ENCODE data around the gene TRIM72.

DNA sequence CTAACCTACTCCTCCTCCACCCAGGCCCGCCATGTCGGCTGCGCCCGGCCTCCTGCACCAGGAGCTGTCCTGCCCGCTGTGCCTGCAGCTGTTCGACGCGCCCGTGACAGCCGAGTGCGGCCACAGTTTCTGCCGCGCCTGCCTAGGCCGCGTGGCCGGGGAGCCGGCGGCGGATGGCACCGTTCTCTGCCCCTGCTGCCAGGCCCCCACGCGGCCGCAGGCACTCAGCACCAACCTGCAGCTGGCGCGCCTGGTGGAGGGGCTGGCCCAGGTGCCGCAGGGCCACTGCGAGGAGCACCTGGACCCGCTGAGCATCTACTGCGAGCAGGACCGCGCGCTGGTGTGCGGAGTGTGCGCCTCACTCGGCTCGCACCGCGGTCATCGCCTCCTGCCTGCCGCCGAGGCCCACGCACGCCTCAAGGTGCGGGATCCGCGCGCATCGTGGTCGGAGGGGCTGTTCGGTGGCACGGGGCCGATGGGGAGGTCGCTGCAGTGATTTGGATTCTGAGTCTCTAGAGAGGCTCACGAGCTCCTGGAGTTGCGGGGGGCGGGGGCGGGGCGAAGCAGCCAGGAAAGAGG is 878 bp downstream of the TRIM72 start:
- TF ChIP-seq, protein P1, sequence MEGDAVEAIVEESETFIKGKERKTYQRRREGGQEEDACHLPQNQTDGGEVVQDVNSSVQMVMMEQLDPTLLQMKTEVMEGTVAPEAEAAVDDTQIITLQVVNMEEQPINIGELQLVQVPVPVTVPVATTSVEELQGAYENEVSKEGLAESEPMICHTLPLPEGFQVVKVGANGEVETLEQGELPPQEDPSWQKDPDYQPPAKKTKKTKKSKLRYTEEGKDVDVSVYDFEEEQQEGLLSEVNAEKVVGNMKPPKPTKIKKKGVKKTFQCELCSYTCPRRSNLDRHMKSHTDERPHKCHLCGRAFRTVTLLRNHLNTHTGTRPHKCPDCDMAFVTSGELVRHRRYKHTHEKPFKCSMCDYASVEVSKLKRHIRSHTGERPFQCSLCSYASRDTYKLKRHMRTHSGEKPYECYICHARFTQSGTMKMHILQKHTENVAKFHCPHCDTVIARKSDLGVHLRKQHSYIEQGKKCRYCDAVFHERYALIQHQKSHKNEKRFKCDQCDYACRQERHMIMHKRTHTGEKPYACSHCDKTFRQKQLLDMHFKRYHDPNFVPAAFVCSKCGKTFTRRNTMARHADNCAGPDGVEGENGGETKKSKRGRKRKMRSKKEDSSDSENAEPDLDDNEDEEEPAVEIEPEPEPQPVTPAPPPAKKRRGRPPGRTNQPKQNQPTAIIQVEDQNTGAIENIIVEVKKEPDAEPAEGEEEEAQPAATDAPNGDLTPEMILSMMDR (IDR thresholded peaks at IDR 0.05), result no peak
- TF ChIP-seq POLR2A (IDR thresholded peaks at IDR 0.05), result no peak
